HG03066 (cell line): Measurements from ENCODE around the gene ST14.
"Not testable (repeated sequence)": the region's sequence is repeated elsewhere in the genome, so short reads cannot be mapped to it uniquely, and the experiment has no call there.

Experiments used
- ATAC-seq: cut with Tn5 transposase; IDR thresholded peaks from one replicate; pipeline ENCODE4 v1.9.1; 2021; ENCODE audit warnings: low read depth; ENCODE audit not compliant: unreplicated experiment

Gene ST14

GRCh38 chr11:130181295-130182272 is 22.0 kb downstream of the ST14 start:
- ATAC-seq: no peak

- ATAC-seq: no peak
Observed at GRCh38 chr11:130183878-130184610, 24.5 kb downstream of the ST14 start.

GRCh38 chr11:130187096-130187495 is 27.5 kb downstream of the ST14 start:
- no peak for ATAC-seq

GRCh38 chr11:130188047-130188446 is 28.5 kb downstream of the ST14 start:
- no peak for ATAC-seq

- no peak for ATAC-seq
Observed at GRCh38 chr11:130188585-130189347, 29.2 kb downstream of the ST14 start.

- no peak for ATAC-seq
Observed at GRCh38 chr11:130189492-130190210, 30.1 kb downstream of the ST14 start.

- no peak for ATAC-seq
Observed at GRCh38 chr11:130190371-130190881, 30.8 kb downstream of the ST14 start.

- no peak for ATAC-seq
Observed at GRCh38 chr11:130191896-130192295, 32.3 kb downstream of the ST14 start.

- no peak for ATAC-seq
Observed at GRCh38 chr11:130192845-130193267, 33.3 kb downstream of the ST14 start.

GRCh38 chr11:130193551-130193950 is 34.0 kb downstream of the ST14 start:
- not testable (repeated sequence) for ATAC-seq

GRCh38 chr11:130194241-130195023 is 34.9 kb downstream of the ST14 start:
- ATAC-seq: no peak

GRCh38 chr11:130197386-130198035 is 37.9 kb downstream of the ST14 start:
- no peak for ATAC-seq

GRCh38 chr11:130198292-130198691 is 38.7 kb downstream of the ST14 start:
- ATAC-seq: no peak

GRCh38 chr11:130198964-130199363 is 39.4 kb downstream of the ST14 start:
- no peak for ATAC-seq

GRCh38 chr11:130199792-130200191 is 40.2 kb downstream of the ST14 start:
- ATAC-seq: no peak

- ATAC-seq: no peak
Observed at GRCh38 chr11:130201026-130201425, 41.4 kb downstream of the ST14 start.

- ATAC-seq: no peak
Observed at GRCh38 chr11:130202009-130202817, 42.6 kb downstream of the ST14 start.
